HG02588 (cell line): ENCODE results near the gene HOATZ.
A peak's percentile ranks its signal among the peaks of the same experiment; 100 is the strongest.

ENCODE experiments used
- ATAC-seq: cut with Tn5 transposase; IDR thresholded peaks from one replicate; pipeline ENCODE4 v1.9.1; 2021; ENCODE audit warnings: mild to moderate bottlenecking, moderate library complexity; ENCODE audit not compliant: unreplicated experiment

Gene HOATZ

DNA sequence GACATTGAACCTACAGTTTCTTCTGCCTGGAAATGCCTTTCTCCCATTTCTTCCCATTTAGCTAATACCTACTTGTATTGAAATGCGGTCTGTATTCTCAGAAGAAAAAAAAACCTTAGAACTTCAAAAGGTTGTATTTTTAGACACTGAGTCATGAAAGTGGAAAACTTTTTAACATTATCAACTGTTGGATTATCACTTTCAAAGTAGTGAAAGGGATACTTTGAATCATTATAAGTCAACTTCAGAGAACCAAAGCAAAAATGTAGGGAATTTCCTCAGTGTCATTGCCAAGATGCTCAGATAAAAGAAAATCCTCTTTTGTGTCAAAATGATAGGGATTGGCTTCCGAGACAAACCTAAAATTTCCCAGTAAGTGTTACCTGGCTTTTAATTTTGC lies 6.6 kb downstream of the HOATZ start:
- no peak for ATAC-seq

DNA sequence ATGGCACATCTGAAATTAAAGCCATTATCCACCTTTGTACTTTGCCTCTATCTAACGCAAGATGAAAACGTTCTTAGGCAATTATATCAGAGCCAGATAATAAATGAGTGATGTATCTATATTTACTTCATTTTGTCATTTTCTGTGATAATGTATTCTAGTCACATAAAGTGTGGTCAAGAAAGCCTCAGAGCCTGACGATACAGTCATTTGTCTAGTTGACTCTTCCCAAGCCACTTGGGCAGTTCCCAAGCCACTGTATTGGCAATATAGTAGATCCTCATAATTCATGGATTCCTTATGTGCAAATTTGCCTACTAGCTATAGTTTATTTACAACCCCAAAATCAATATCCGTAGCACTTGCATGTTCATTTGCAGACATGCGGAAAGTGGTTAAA lies 7.8 kb downstream of the HOATZ start:
- no peak for ATAC-seq

- no peak for ATAC-seq
Observed at GRCh38 chr11:111523343-111523742, 8.8 kb downstream of the HOATZ start.

DNA sequence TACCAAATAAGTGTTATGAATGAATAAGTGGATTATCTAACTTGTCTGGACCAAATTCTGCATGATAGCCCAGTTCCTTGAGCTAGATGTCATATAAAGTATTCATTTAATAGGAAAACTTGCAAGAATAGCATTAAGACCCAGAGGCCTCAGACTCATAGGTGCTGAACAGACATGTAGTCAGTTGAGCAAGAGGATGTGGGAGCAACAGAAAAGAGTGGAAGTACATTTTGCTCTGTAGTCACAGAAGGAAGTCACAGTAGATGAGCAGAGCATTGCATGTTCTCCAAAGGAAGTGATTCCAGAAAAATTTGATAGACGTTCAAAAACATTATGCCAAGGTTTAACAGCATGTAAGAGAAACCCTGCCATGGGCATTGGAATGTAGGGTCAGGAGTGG lies 9.5 kb downstream of the HOATZ start:
- ATAC-seq = no peak

DNA sequence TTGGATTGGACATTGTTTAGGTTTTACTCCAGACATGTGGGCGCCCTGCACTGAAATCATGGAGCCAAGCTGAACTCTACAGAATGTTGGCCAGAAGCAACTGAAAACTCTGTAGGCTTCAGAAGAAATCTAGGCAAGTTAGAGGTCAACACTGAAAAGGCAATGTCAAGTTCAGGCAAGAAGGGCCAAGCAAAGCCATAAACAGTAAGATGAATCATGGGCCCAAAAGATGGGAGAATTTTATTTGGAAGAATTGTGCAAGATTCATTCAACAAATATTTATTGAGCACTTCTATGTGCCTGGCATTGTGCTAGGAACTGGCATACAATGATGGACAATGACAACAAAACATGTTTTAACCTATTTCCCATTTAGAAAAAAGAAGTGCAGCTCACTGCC lies 10.9 kb downstream of the HOATZ start:
- ATAC-seq = no peak

- ATAC-seq = no peak
Observed at GRCh38 chr11:111526501-111526900, 11.9 kb downstream of the HOATZ start.

DNA sequence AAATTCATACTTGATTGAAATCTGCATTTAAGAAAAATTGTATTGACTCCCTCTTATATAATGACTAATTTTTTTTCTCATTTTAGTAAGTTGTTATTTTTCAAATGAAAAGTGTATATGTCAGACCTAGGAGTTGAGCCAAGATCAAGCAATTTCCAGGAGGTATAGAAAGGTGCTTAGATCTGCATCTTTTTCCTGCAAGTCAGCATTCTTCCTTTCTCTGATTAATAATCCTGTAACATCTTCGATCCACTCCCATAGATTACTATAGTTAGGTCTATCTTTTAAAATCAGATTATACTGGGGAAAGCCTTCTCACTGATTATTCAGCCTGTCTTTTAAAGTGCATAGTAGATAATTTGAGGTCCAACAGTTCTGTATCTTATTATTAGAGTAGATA lies 12.7 kb downstream of the HOATZ start:
- ATAC-seq = no peak

DNA sequence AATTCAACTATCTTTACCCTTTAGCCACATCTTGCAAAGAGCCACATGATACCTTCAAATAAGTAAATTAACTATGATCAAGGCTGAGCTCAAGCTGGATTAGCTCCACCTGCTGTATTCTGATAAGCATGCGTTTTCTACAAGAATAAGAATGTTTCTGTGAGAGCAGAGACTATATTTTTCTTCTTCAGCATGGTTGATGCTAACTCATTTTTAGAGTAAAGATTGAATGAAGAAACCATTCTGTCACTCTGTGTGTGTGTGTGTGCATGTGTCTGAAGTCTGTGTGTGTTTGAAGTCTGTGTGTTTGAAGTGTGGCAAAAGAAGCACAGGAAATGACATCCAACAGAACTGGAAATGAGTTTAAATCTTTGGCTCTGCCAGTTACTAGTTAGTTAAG lies 14.0 kb downstream of the HOATZ start:
- no peak for ATAC-seq

DNA sequence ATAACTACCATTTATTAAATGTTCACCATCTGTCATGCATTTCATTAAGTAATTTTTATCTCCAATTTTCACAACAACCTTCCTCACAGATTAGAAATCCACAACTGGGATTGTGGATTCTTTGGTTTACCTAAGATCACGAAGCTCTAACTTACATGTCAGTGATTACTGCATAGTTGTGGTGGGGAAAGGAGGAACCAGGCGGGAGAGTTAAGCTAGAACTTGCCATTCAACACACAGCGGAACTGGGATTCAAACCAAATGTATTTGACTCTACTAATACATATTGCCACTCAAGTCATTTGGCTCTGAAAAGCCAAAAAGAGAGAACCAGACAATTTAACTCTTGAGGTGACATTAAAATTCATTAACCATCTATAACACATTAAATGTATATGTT lies 15.5 kb downstream of the HOATZ start:
- ATAC-seq = no peak

DNA sequence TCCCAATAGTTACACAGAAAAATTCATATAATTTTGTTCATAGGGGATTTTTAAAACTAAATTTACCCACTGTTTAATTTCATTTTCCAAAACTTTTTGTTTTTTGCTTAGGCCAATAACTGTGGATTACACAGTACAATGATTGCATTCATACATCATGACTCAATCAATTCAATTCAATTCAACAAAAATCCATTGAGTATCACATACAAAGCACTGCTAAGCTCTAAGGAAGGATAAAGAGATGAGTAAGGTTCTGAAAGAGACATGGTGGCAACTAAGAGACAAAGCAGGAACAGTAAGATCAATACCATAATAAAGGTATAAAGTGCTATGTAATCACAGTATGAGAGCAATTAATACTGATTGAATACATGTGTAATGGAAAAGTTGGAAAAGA lies 16.6 kb downstream of the HOATZ start:
- no peak for ATAC-seq

- peak; percentile 82 for ATAC-seq
Observed at GRCh38 chr11:111531687-111532364, 17.2 kb downstream of the HOATZ start.

DNA sequence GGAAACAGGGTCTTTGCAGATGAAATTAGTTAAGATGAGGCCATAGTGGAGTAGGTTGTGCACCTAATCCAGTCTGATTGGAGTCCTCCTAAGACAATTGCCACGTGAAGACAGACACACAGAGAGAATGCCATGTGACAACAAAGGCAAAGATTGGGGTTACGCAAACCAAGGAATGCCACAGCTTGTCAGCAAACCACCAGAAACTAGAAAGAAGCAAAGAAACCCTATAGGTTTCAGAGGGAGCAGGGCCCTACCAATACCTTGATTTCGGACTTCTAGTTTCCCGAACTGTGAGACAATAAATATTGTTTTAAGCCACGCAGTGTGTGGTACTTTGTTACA lies 17.8 kb downstream of the HOATZ start:
- ATAC-seq = no peak

DNA sequence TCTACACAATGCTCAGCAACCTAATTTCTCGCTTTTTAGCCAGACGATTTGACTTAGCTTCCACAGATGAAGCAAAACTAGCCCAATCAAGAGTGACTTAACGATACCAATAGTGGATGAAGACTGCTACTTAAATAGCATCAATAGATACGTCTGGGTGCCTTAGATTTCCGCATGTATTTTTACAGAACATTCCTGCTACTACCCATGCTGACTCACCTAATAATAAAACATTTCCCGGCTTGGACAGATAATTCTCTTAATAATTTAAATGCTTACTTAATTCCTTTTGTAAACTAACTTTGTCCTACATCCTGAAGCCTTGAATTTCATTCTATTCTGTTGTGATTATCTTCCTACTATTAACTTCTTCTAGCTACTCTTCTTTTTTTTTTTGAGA lies 20.7 kb downstream of the HOATZ start:
- ATAC-seq = no peak

DNA sequence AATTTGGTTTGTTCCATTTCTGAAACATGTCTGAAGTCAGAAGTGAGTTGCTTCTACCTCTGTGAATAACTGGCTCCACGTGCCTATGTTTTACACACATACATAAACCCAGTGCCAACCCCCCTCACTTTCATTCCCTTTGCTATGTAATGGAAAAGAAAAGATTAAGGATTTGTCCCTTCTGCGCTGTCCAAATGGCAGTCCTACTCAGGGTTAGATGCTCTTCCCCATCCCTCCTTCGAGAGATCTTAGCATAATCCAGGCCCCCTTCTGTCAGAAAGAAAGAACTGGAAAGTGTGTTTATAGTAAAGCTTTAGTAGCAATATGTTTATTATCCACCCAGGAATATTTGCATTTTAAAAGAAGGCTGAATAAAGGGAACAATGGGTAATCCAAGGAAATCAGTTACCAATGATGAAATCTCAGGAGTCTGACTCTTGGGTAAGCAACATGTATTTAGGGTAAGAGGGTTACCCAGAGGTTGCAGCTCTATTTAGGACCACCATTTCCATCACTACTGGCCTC lies 22.8 kb downstream of the HOATZ start:
- no peak for ATAC-seq

- ATAC-seq = no peak
Observed at GRCh38 chr11:111538407-111539114, 24.0 kb downstream of the HOATZ start.

GRCh38 chr11:111539426-111540113 lies 25.0 kb downstream of the HOATZ start:
- no peak for ATAC-seq

DNA sequence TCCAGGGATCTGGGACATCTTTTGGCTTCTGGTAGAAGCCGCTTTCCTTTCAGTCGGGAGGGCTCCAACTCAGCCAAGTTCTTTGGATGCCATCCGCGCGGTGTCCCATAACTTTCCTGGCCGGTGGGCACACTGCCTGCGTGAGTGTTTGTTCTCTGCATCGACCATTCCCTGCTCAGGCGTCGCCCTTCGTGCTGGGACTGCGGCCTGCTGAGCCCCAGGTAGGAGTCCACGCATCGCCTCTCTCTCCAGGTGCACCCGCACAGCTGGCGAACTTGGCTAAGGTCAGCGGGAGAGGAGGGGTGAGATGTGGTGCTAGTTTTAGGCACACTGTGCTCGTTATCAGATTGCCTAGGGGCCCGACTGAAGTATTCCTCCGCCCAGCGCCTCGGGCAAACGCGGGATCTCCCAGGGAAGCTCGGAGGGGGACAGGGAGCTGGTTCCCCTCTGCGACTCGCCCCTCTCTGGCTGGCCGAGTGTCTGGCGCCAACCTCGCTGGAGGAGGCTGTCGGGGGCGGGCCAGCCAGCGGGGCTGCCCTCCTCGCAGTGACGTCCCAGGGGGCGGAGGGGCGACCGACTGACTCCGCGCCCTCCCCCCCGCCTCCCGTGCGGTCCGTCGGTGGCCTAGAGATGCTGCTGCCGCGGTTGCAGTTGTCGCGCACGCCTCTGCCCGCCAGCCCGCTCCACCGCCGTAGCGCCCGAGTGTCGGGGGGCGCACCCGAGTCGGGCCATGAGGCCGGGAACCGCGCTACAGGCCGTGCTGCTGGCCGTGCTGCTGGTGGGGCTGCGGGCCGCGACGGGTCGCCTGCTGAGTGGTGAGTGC lies 25.7 kb downstream of the HOATZ start, which contains the start of gene LAYN:
Gene LAYN (plus strand): TSS at position 607 of the 823 bp plus-strand sequence. CDS start 124 bp downstream, at position 731.
- ATAC-seq = no peak

DNA sequence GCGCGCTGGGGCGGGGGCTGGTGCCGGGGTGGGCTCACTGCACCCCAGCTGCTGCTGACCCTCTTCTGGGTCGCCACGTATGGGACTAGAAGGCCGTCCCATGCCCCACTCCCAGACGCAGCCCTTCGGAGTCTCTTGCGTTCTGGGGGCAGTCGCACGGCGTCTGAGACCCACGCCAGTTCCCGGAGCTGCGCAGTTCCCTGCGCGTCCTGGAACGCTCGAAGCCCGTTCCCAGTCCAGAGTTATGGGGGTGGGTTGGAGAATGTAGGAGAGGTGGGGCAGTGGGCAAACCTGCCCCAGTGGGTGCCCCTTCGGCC lies 26.3 kb downstream of the HOATZ start:
- ATAC-seq = no peak

DNA sequence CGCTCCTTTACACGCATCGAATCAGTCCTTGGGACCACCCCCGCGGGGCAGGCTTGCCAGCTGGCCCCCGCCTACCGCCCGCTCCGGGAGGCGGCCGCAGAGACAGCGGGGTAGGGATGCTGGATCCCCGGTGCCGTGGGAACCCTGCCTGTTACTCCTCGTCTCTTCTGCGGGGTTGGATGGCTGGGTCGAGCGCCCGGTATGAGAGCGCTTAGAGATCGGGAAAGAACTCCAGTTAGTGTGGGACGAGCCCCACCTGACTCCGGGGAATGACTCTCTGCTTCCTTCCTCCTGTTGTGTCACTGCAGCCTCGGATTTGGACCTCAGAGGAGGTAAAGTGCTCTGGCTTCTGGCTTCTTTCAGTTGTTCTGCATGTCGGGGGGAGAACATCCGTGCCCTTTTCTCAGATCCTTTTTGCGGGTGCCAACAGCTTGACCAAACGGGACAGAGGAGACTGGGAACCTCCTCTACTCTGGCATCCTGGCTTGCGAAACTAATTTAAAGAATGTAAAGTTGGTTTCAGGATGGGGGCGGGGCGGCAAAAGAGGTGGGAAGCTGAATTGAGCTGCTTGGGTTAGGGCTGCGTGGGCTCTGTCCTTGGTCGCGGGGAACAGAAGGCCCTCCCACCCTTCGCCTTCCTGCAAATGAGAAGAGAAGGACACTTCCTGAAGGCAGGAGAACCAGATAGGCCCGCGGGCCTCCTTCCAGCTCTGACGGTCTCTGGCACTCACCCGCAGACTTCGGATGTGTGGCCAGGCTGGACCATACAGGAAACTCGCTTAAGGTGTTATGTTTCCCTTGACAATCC lies 26.9 kb downstream of the HOATZ start:
- ATAC-seq = no peak

DNA sequence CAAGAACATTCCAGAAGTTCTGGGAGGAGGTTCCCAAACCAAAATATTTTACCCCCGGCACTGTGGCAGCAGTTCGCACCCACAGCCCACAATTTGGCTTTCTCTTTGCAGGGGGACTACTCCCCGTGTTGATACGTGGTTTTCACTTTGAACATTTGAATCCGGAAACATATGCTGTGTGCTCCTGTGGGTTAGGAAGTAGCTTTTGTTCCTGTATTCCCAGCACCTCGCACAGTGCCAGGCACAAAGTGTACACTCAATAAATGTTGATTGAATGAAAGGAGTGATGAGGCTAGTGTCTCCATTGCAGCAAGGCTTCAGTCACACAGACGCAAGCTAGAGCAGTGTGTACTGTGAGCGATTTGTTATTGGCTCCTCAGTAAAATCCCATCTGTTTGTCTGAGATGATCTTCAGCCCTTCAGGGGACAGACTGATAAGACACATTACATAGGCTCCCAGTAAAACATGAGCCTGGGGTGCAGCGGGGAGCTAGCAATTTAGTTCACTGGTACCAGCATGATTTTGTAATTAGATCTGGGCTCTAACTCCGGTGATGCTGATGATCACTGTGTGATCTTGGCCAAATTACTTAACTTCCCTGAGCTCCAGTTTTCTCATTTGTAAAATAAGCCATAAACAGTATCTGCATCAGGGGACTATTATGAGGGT lies 28.2 kb downstream of the HOATZ start:
- ATAC-seq = no peak
